ENCODE results near the gene TGFBI.
"Not testable (repeated sequence)": the region's sequence is repeated elsewhere in the genome, so short reads cannot be mapped to it uniquely, and the experiment has no call there.

Gene TGFBI

GRCh38 chr5:136039202-136039601, 10.4 kb downstream of the TGFBI start:
- TF ChIP-seq CTCF (IDR thresholded peaks at IDR 0.05; ENCODE audit: low read depth, low read length), result no peak

GRCh38 chr5:136040746-136041415, 12.1 kb downstream of the TGFBI start:
- no peak overlapping the region for H3K4me3 ChIP-seq (ENCODE audit: low read depth, low read length)
- TF ChIP-seq CTCF (IDR thresholded peaks at IDR 0.05; ENCODE audit: low read depth, low read length), result no peak

More at GRCh38 chr5:136039202-136039601, 10.4 kb downstream of the TGFBI start:
- no peak overlapping the region for H3K4me3 ChIP-seq (ENCODE audit: low read depth, low read length)

GRCh38 chr5:136042156-136042555, 13.4 kb downstream of the TGFBI start:
- H3K4me3 ChIP-seq (ENCODE audit: low read depth, low read length), result no peak overlapping the region
- TF ChIP-seq CTCF (IDR thresholded peaks at IDR 0.05; ENCODE audit: low read depth, low read length), result no peak

- TF ChIP-seq CTCF (IDR thresholded peaks at IDR 0.05; ENCODE audit: low read depth, low read length), result no peak
- no peak overlapping the region for H3K4me3 ChIP-seq (ENCODE audit: low read depth, low read length)
Measured at GRCh38 chr5:136042665-136043121, 13.9 kb downstream of the TGFBI start.

GRCh38 chr5:136043551-136043950, 14.8 kb downstream of the TGFBI start:
- H3K4me3 ChIP-seq (ENCODE audit: low read depth, low read length), result no peak overlapping the region
- TF ChIP-seq CTCF (IDR thresholded peaks at IDR 0.05; ENCODE audit: low read depth, low read length), result no peak

GRCh38 chr5:136043968-136044610, 15.3 kb downstream of the TGFBI start:
- H3K4me3 ChIP-seq (ENCODE audit: low read depth, low read length), result no peak overlapping the region
- no peak for TF ChIP-seq CTCF (IDR thresholded peaks at IDR 0.05; ENCODE audit: low read depth, low read length)

- not testable (repeated sequence) for H3K4me3 ChIP-seq (ENCODE audit: low read depth, low read length)
Measured at GRCh38 chr5:136045026-136045425, 16.2 kb downstream of the TGFBI start.
